DMS153 (cell line): ENCODE data around the gene ENPP7.

ENCODE experiments used
- DNase-seq: peaks from one replicate; lab custom pipeline; 2025; lab: John Stamatoyannopoulos, UW

Gene ENPP7

DNA sequence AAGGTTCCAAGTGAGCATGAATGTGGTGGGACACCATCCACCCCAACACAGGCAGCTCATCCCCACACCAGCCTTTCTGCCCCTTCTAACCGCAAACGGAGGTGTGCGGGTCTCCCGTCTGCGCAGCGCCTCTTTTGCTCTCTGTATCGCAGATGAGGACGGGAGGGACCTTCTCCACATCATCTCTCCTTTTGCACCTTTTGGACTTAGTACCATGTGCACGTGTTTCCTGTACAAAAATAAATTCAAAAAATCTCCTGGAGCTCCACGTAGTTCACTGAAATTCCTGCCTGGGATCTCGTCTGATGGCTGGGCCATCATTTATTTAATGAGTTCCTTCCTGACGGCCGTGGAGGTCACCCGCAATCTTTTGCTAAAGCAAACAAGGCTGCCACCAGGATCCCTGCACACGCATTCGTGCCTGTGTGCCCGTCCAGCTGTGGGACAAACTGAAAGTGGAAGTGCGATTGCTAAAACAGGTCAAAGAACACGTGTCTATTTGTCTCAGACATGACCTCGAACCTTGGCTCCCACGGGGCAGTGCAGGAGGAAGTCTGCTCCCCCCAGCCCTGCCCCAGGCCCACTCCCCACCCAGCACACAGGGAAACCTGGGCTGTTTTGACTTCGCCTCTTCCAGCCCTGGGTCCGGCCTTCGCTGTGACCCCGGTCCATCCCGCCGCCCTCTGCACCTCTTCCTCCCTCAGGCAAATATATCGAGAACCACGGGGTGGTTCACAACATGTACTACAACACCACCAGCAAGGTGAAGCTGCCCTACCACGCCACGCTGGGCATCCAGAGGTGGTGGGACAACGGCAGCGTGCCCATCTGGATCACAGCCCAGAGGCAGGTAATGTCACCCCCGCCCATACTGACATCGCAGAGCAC is 2.3 kb downstream of the ENPP7 start:
- DNase-seq = no peak

DNA sequence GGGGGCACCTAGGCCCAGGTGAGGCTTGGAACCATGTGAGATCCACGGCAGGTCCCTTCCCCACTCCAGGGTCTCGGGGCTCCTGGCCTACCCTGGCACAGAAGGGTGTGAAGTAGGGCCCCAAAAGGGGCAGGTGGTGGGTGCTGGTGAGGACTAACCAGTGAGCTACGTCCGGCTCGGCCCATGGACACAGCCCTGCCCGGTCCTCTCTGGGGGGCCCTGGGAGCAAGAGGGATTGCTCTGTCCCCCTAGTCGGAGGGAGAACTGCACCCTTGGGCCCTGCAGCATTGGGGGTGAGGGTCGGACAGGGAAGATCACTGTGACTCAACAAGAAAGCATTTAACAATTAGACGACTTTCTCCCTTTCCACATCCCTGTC is 2.9 kb downstream of the ENPP7 start:
- no peak for DNase-seq

DNA sequence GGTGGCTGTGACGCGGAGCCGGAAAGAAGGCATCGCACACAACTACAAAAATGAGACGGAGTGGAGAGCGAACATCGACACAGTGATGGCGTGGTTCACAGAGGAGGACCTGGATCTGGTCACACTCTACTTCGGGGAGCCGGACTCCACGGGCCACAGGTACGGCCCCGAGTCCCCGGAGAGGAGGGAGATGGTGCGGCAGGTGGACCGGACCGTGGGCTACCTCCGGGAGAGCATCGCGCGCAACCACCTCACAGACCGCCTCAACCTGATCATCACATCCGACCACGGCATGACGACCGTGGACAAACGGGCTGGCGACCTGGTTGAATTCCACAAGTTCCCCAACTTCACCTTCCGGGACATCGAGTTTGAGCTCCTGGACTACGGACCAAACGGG is 4.4 kb downstream of the ENPP7 start:
- DNase-seq = no peak

DNA sequence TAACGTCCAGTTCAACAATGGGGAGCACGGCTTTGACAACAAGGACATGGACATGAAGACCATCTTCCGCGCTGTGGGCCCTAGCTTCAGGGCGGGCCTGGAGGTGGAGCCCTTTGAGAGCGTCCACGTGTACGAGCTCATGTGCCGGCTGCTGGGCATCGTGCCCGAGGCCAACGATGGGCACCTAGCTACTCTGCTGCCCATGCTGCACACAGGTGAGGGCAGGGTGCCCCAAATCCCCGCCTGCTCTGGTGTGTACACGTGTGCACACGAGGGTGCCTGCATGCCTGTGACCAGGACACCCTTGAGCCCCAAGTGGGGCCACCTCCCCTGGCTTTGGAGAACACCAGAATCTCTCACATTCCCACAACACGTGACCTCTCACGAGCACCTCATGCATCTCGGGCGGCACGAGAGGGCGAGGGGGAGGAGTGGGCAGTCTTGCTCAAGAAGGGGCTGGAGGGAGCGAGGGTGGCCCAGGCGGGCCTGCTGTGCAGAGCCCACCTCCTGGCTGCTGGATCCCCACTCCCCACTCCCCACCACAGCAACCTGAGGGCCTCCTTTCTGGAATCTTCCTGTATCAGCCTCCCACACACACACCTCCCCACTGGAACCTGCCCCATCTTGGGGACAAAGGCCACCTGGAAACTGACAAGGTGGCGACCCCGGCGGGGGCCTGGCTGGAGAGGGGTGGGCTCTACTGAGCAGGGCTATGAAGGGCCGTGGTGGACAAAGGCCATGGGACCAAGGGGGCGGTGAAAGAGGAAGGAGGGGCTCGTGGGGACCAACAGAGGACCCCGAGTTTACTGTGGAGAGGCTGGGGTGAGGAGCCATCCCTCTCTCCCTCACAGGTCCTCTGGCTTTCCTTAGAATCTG is 6.5 kb downstream of the ENPP7 start:
- DNase-seq = no peak

DNA sequence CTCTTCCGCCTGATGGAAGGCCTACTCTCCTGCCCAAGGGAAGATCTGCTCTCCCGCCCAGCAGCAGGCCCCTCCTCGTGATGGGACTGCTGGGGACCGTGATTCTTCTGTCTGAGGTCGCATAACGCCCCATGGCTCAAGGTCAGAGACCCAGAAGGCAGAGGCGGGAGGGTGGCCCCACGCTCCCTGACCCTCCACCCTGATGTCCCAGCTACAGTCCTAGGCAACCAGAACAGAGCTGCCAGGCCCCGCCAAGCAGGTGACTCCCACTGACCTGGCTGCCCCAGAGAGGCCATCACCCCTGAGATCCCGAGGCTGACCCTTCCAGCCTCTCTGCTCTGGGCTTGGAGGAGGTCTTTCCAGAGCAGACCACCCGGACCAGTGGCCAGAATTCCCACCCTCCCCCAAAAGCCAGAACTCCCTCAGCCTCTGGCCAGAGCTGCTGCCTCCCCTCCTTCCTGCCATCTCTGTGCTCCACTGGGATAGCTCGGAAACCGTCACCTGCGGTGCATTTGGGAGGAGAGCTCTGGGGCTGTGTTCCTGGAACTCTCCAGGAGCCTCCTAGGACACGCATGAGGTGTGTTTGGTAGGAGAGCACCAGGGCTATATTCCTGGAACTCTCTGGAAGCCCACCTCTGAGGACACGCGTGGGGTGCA is 7.3 kb downstream of the ENPP7 start:
- no peak for DNase-seq

DNA sequence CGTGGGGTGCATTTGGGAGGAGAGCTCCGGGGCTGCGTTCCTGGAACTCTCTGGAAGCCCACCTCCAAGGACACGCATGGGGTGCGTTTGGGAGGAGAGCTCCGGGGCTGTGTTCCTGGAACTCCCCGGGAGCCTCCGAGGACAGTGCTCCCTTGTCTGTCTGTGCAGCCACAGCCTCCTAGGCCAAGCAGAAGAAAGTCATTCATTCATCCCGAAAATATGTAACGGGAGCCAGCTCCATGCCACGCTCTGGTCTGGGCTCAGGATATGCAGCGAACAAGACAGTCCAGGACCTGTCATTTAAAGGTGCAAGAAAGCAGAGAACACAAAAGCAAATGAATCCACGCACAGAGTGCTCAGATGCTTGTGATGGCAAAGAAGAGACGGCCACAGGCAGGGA is 7.9 kb downstream of the ENPP7 start:
- DNase-seq = no peak

DNA sequence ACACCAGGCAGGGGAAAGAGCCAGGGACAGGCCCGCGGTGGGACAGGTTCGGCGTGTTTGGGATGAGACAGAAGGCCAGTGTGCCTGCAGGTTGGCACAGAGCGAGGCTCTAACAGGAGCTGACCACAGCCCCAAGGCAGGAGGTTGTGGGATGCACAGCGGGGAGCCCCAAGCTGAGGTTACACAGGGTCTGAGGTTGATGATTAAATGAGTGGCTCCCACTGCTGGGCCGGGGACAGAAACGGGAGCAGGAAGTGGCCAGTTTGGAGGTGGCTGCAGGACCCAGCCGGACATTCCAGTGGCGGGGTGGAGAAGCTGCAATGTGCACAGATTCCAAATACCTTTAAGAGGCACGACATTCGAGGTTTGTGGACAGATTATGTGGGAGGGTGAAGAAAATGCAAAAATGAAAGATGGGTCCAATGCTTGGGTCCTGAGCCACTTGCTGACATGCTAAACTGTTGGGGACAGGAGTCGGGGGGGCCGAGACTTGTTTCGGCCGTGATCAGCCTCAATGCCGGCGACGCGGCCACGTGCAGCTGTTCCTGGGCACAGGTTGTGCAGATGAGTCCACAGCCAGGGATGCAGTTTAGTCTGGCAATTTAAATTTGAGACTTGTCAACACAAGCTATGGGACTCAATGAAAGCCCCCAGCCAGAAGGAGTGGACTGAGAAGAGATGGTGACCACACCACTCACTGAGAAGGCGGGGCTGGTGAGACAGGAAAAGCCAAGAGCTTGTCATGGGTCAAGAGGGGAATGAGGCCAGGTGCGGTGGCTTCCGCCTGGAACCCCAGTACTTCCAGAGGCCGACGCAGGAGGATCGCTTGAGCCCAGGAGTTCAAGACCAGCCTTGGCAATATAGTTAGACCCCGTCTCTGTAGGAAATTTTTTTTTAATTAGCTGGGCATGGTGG is 8.7 kb downstream of the ENPP7 start:
- DNase-seq = no peak

DNA sequence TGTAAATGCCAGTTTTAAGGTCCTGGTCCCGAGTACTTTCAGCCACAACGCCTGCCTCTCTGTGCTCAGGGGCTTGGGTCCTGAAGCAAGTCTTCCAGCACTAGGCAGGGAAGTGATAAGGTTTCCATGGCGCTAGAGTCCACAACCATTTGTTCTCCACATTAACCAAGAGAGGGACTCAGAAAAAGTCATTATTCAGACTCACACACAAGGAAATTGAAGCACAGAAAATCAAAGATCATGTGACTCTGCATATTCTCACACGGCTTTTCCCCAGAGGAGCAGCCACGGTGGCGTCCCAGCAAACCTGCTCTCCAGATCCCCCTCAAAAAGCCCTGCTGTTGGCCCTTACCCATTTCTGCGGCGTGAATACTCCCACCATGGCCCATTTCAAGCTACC is 9.7 kb downstream of the ENPP7 start:
- DNase-seq = peak; percentile 72

DNA sequence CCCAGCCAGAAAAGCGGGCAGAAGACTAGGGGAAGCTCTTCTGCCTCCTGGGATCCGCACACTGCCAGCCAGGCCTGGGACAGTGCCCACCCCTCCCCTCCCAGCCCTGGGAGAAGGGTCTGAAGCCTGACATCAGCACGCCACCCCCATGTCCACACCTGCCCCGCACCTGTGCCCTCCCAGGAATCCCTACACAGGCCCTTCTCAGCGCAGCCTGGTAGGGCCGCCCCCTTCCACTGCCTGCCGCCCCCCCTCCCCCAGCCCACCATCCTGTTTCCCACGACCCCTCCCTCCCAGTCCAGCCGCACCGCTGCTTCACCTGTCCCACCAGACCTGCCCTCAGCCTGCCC is 10.6 kb downstream of the ENPP7 start:
- DNase-seq = no peak

DNA sequence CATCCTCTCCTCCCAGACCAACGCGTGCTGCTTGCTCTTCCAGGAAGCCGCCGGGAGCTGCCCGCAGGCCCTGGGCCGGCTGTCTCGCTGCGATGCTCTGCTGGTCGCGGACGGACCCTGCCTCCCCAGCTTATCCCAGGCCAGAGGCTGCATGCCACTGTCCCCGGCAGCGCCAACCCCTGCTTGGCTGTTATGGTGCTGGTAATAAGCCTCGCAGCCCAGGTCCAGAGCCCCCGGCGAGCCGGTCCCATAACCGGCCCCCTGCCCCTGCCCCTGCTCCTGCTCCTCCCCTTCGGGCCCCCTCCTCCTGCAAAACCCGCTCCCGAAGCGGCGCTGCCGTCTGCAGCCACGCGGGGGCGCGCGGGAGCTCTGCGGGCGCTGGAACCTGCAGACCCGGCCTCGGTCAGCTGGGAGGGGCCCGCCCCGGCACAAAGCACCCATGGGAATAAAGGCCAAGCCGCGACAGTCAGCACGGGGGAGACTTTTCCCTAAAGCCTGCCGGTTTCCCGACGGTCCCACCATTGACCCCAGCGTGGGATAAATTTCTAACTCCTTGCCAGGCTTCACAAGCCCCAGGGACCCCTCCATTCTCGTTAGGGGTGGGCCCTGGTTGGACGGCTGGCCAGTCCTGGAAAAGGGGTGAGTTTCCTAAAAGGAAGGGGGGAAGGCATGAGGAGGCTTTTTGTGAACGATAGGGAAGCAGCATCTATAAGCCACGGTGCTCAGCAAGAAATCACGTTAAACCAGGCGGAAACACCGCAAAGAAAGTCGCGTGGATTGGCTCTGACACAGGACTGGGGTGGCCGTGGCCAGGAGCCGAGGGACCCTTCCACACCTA is 11.2 kb downstream of the ENPP7 start:
- DNase-seq = peak; percentile 30

DNA sequence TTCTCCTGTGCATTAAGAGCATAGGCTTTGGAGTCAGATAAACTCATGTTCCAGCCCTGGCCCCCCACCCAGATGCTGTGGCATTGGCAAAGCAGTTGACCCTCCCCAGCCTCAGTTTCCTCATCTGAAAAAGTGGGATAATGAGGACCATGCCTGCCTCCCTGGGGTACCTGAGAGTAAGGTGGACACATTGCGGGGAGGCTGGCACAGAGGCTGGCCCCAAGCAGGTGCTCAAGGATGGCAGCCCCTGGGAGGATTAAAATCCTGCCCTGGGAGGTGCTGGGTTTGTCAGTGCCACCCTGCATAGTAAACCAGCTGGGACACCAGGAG is 11.8 kb downstream of the ENPP7 start:
- DNase-seq = no peak

DNA sequence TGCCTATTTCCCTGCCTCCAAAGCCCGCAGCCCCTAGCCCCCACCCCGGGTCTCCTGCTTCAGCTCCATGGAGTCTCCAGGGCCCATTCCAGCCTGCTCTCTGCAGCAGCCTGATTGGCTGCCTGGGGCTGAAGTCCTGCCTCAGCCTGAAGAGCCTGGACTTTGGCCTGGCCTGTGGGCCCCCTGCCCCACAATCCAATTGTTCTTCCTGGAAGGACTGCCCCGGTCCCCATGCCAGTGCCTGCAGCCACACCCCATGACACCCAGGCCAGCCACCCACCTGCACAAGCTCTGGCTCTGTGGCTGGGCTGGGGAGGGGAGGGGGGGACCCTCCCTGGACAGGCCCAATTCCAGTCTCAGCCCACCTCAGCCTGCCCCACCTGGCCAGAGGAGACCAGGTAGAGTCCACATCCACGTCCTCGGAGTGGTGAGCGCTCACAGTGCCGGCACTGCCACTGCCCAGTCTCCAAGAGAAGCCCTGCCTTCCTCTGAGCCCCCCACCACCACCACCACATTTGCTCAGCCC is 12.3 kb downstream of the ENPP7 start:
- DNase-seq = no peak

DNA sequence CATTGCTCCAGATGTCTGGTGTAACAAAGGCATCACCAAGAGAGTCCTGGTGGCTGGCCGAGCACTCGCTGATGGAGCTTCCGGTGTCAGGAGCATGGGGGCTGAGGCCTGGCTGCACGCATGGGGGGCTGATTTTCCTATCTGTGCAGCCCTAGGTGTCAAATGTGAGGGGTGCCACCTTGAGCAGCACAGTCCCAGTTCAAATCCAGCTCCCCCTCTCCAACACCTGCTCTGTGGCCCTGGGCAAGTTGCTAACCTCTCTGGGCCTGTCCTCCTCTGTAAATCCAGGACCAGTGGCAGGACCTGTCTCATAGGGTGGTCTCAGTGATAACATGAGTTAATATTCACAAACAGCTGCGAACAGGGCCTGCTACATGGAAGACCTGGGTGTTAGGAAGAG is 12.9 kb downstream of the ENPP7 start:
- no peak for DNase-seq

DNA sequence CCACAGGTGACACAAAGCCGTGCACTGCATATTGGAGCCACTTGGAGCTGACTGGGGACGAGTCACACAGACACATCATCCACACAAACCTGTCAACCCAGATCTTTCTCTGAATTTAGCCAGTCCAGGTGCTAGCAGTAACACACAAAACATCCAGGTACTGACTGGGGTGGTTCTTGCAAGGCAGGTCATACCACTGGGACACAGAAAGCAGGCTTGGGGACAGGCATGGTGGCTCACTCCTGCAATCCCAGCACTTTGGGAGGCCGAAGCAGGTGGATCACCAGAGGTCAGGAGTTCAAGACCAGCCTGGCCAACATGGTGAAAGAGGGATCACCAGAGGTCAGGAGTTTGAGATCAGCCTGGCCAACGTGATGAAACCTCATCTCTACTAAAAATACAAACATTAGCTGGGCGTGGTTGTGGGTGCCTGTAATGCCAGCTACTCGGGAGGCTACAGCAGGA is 14.9 kb downstream of the ENPP7 start:
- DNase-seq = no peak

DNA sequence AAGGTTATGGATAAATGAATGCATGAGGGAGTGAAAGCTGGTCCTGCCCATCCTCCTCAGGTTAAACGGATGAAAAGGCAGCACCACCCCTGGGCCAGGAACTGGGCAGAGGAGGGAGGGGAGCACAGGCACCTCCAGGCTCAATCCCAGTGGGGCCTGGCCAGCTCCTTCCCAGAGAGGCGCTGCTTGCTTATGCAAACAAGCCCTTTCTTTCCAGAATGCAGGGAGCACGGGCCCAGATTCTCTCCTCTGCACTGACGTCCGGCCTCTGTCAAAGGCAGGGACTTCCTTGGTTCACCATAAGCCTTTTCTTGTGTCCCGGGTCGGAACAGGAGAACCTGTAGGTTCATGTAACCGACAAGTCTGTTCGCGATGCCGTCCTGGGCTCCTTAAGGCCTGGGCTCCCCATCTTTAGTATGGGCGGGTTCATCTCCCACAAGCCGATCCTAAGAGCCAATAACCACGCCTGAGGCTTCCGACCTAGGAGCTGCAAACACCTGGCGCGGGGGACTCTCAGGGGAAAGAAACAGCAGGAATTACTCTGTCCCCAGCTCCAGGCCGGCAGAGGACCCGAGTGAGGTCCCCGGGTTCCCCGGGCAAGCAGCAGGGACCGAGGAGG is 16.3 kb downstream of the ENPP7 start:
- DNase-seq = no peak

DNA sequence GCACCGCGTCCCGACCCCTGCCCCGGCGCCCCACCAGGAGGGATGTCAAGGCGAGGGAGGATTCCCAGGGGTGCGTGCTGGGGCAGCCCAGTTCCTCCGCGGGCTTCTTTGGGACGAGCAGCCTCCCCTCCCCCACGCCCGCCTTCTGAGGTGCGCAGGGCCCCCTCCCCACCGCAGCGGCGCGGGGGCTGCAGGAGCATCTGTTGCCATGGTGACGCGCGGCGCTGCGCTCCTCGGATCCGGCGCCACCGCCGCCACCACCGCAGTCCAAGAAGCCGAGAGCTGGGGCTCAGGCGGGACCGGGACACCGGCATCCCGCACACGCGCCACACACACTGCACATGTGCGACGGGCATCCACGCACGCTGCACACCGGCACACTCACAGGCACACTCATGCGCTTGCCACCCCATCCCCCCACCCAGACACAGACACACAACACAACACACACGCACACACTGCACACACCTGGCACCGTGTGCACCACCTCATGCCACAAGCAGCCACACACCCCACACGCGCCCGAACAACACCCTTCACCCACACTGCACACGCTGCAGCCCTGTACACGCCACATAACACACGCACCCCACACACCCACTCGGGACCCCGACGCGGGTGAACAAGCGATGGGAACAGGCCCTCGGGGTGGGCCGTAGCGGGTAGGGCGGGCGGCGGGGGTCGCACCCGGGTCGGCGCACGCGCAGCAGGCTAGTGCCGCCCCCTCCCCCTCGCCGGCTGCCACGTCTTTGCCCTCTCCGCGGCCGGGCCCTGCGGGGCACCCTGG is 17.0 kb downstream of the ENPP7 start:
- DNase-seq = no peak

DNA sequence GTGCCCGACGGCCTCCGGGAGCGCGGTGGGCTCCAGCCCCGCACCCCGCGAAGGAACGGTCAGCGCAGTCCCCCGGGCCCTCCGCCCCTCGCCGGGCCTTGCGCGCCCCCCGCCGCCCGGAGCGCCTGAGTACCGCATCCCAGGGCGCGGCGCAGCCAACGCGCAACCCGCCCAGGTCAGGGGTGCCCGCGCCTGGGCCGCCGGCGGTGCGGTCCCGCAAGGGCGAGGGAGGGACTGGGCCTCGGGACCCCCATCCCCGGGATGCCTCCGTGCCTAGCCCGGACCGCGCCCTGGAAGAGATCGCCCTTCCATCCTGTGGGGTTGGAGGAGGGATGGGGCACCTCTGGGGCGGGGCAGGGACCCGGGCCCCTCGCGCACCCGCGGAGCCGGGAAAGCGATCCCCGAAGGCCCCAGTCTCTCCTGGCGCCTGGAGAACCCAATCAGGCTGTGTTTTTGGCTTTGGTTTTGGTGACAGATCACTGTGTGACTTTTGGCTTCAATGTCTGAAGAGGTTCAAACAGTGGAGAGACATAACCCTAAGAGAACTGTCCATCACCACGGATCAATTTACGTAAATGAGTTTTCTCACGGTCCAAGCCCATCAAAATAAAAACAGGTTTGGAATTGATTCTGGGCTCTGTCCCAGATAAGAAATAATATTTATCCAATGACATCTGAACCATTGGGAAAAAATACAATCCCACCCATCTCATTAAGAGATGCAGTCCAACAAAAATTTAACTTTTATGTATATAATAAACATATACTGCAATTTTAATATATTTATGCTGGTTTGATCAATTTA is 17.8 kb downstream of the ENPP7 start:
- DNase-seq = no peak

DNA sequence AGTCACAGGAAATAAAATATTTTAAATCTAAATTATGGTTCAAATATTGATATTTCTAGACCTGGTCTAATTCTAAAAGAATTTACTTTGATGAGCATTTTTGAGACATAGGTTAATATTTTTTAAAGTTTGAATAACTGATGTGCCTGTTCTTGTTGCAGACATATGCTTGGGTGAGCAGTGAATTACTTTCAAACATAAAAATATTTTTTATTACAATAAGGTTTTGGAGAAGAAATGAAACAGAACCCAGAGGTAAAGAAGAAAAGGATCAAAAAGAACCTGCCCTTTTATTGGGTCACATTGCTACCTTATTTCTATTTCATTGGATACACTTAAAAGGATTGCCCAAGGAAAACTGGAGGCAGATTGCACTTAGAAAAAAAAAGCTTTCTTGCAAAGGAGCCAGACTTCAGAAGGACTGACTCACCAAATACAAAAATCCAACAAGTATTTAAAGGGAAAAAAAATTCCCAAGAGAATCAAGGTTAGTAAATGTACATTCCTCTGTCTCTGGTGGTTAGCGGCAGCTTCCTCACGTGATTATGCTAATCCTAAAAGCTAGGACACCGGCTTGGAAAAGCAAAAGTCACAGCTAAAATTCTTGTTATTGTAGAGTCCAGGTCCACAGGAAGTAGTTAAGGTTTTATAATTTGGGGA is 18.5 kb downstream of the ENPP7 start:
- DNase-seq = no peak
